ENCODE measurements around the gene LEMD2. TPM values are rescaled to one million over a fixed set of nuclear protein-coding genes. Genes with fewer than 3 reads are reported as not detected.

LEMD2 gene
- total and polyA plus RNA-seq, 2 of the 4 experiments (the other 2 are of a cell fraction) = 26.5 to 43.6 TPM

DNA sequence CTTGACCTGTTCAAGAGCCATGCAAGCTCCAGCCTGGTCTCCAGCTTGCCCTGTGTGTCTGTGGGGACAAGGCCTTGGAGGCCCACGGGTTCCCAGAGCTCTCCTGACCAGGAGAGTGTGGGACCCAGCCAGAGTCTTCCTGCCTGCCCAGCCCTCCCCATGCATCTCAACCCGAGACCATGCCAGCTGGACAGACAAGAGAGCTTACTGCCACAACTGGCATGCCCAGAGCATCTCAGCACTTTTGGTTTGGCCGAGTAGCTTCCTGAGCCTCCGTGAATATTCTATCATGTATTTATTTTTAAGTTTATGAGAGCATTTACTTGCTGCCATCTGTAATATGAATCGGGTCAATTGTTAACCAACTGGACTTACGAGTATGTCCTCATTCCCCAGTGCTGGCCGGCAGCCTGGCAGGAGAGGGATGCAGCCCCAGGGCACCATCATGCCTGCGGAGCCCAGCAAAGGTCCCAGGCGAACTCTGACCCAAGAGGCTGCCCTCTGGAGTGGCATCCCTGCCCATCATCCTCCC lies 57.1 kb downstream of the LEMD2 start:
- no peak overlapping the region for H3K4ac ChIP-seq (ENCODE audit: low read depth, low read length)
- no peak for DNase-seq
- no peak for ATAC-seq (ENCODE audit: low read depth)
- dilution Hi-C loops (cut with HindIII; ENCODE audit: low sequenced_read_pairs, unreplicated experiment) (no loop called here), intact Hi-C loops (cut with micrococcal nuclease) (no loop called here), in situ Hi-C loops (cut with MboI; ENCODE audit: low sequenced_read_pairs) (no loop called here)
- H3K9me1 ChIP-seq (ENCODE audit: insufficient read depth, low read length) = no peaks in the 10 kb centered on the region
- POLR2A ChIA-PET (ENCODE audit: unreplicated experiment) = no interaction called here
- no peak overlapping the region for H3K56ac ChIP-seq (ENCODE audit: extremely low read depth, insufficient read depth, low read length)
- no peak overlapping the region for H4K91ac ChIP-seq (ENCODE audit: insufficient read depth, low read depth, low read length)
- H3K27ac ChIP-seq (ENCODE audit: insufficient read depth, low read length) = no peak overlapping the region
- no TSS peak for BruUV-seq (replicated peaks)
- no peak overlapping the region for H4K5ac ChIP-seq (ENCODE audit: low read depth, low read length)
- no peaks in the 10 kb centered on the region for H3K9me3 ChIP-seq (ENCODE audit: control insufficient read depth, insufficient read depth, low read length)
- no peak overlapping the region for H2AK9ac ChIP-seq (replicated peaks; ENCODE audit: low read depth, low read length, poor library complexity)
- H3K9ac ChIP-seq (ENCODE audit: low read depth, low read length) = no peak overlapping the region
- no peaks in the 10 kb centered on the region for H3K4me1 ChIP-seq (ENCODE audit: control insufficient read depth, insufficient read depth, low read length)
- H3K36me3 ChIP-seq (ENCODE audit: control insufficient read depth, insufficient read depth, low read length) = no peaks in the 10 kb centered on the region
- 71% methylated on average over 3 of the region's 9 CpGs; no CpG with 5 or more reads in 1 of the 2 experiments for WGBS, 2 experiments (ENCODE audit: extremely low coverage in 2 of 2, insufficient read length in 1 of 2)
- H2BK20ac ChIP-seq (ENCODE audit: low read depth, low read length) = no peak overlapping the region
- H3K4me3 ChIP-seq (ENCODE audit: insufficient read depth, low read depth, low read length) = no peak overlapping the region
- H3K79me1 ChIP-seq (ENCODE audit: low read depth in 1 of 2, low read length in 2 of 2) = no peaks in the 10 kb centered on the region
- H3K4me2 ChIP-seq (ENCODE audit: low read depth, low read length) = no peak overlapping the region
- peaks cover 14% of the 10 kb centered on the region; the same call in 1 of the 2 replicates for H3K27me3 ChIP-seq (ENCODE audit: control insufficient read depth, insufficient read depth, low read length)
- H2BK120ac ChIP-seq (ENCODE audit: low read depth, low read length) = no peak overlapping the region
- TF ChIP-seq USF2 (IDR thresholded peaks at IDR 0.05; ENCODE audit: low read depth, low read length) (no peak), SMC3 (IDR thresholded peaks at IDR 0.05; ENCODE audit: low read depth, low read length) (no peak), CHD1 (IDR thresholded peaks at IDR 0.05; ENCODE audit: low read depth, low read length) (no peak)
- H2AFZ ChIP-seq (replicated peaks; ENCODE audit: low read length, poor library complexity) = no peak overlapping the region
- H2AK5ac ChIP-seq (ENCODE audit: low read depth, low read length) = no peak overlapping the region
- H2BK5ac ChIP-seq (ENCODE audit: low read depth, low read length, poor library complexity, severe bottlenecking) = no peak overlapping the region
- H3K23ac ChIP-seq (ENCODE audit: low read depth, low read length) = no peak overlapping the region
- CTCF ChIA-PET = no interaction called here
- H4K20me1 ChIP-seq (ENCODE audit: insufficient read depth, low read length) = no peaks in the 10 kb centered on the region
- no peak overlapping the region for H4K8ac ChIP-seq (ENCODE audit: low read depth in 2 of 2, low read length in 2 of 2)
- no peak overlapping the region for H2BK15ac ChIP-seq (ENCODE audit: low read depth, low read length)
- H3K18ac ChIP-seq (ENCODE audit: low read depth, low read length) = no peak overlapping the region
- no peak overlapping the region for H3K14ac ChIP-seq (replicated peaks; ENCODE audit: low read depth, low read length)
